H9 (cell line): Measurements from ENCODE around the gene CHST15. TPM values are rescaled to one million over a fixed set of nuclear protein-coding genes. Genes with fewer than 3 reads are reported as not detected.

ENCODE experiments used
- DNase-seq: peaks from one replicate; pipeline ENCODE4 v3.0.0-alpha.2; 2017
- H2AFZ ChIP-seq: one replicate; pipeline ENCODE4 v1.6.1; 2013; ENCODE audit warnings: mild to moderate bottlenecking, low read length, control low read depth, moderate library complexity
- H2AK5ac ChIP-seq: 2 replicates; pipeline ENCODE4 v1.6.1; 2013; ENCODE audit warnings: low read length, control low read depth, mixed read lengths; ENCODE audit not compliant: insufficient read length
- H2BK120ac ChIP-seq: one replicate; pipeline ENCODE4 v1.6.1; 2013; ENCODE audit warnings: low read depth, mild to moderate bottlenecking, low read length, control low read depth, inconsistent platforms; ENCODE audit not compliant: poor library complexity, severe bottlenecking
- H2BK12ac ChIP-seq: 2 replicates; pipeline ENCODE4 v1.6.1; 2013; ENCODE audit warnings: low read length, control low read depth, mixed read lengths, low read depth; ENCODE audit not compliant: insufficient read length
- H2BK15ac ChIP-seq: 2 replicates; pipeline ENCODE4 v1.6.1; 2013; ENCODE audit warnings: low read depth, low read length, control low read depth
- H2BK20ac ChIP-seq: one replicate; pipeline ENCODE4 v1.6.1; 2013; ENCODE audit warnings: low read depth, mild to moderate bottlenecking, low read length, control low read depth, inconsistent platforms; ENCODE audit not compliant: poor library complexity, severe bottlenecking
- H2BK5ac ChIP-seq: 2 replicates; pipeline ENCODE4 v1.6.1; 2013; ENCODE audit warnings: low read length, control low read depth, mixed read lengths; ENCODE audit not compliant: insufficient read length
- H3K14ac ChIP-seq: 2 replicates; pipeline ENCODE4 v1.6.1; 2013; ENCODE audit warnings: low read length, control low read depth; ENCODE audit not compliant: insufficient read depth
- H3K18ac ChIP-seq: 2 replicates; pipeline ENCODE4 v1.6.1; 2013; ENCODE audit warnings: low read depth, mild to moderate bottlenecking, mixed read lengths, low read length, control low read depth; ENCODE audit not compliant: insufficient read length
- H3K23ac ChIP-seq: 2 replicates; pipeline ENCODE4 v1.6.1; 2013; ENCODE audit warnings: low read length, control low read depth, mixed read lengths, low read depth; ENCODE audit not compliant: insufficient read length
- H3K23me2 ChIP-seq: 2 replicates; pipeline ENCODE4 v1.6.1; 2013; ENCODE audit warnings: low read depth, mild to moderate bottlenecking, mixed read lengths, low read length, control low read depth; ENCODE audit not compliant: insufficient read length, poor library complexity, severe bottlenecking
- H3K27ac ChIP-seq: 2 replicates; pipeline ENCODE4 v1.5.1; 2013; ENCODE audit warnings: low read length, control low read depth, mixed read lengths, low read depth; ENCODE audit not compliant: insufficient read length
- H3K27me3 ChIP-seq: 2 replicates; pipeline ENCODE4 v1.6.1; 2013; ENCODE audit warnings: low read length, control low read depth, inconsistent platforms; ENCODE audit not compliant: insufficient read depth
- H3K4ac ChIP-seq: 2 replicates; pipeline ENCODE4 v1.6.1; 2013; ENCODE audit warnings: low read depth, mild to moderate bottlenecking, control low read depth, inconsistent platforms, low read length, moderate library complexity
- H3K4me1 ChIP-seq: 2 replicates; pipeline ENCODE4 v1.6.1; 2013; ENCODE audit warnings: low read length, control low read depth, inconsistent platforms; ENCODE audit not compliant: insufficient read depth
- H3K4me2 ChIP-seq: 2 replicates; pipeline ENCODE4 v1.6.1; 2013; ENCODE audit warnings: low read length, control low read depth, mixed read lengths; ENCODE audit not compliant: insufficient read length, insufficient read depth
- H3K56ac ChIP-seq: 2 replicates; pipeline ENCODE4 v1.6.1; 2013; ENCODE audit warnings: low read depth, mild to moderate bottlenecking, mixed read lengths, low read length, control low read depth; ENCODE audit not compliant: insufficient read length
- H3K79me1 ChIP-seq: 2 replicates; pipeline ENCODE4 v1.6.1; 2013; ENCODE audit warnings: low read depth, mild to moderate bottlenecking, moderate library complexity, low read length, control low read depth, inconsistent platforms; ENCODE audit not compliant: insufficient read depth, poor library complexity, severe bottlenecking
- H3K79me2 ChIP-seq: 2 replicates; pipeline ENCODE4 v1.6.1; 2013; ENCODE audit warnings: low read length, control low read depth, inconsistent platforms; ENCODE audit not compliant: insufficient read depth
- H3K9ac ChIP-seq: 2 replicates; pipeline ENCODE4 v1.6.1; 2013; ENCODE audit warnings: low read length, control low read depth, mixed read lengths; ENCODE audit not compliant: insufficient read length; ENCODE audit errors: extremely low read depth
- H3K9me3 ChIP-seq: one replicate; pipeline ENCODE4 v1.6.1; 2013; ENCODE audit warnings: low read depth, low read length, inconsistent platforms; ENCODE audit not compliant: control insufficient read depth
- H3T11ph ChIP-seq: one replicate; pipeline ENCODE4 v1.6.1; 2013; ENCODE audit warnings: mild to moderate bottlenecking, low read length, control low read depth, inconsistent platforms
- H4K20me1 ChIP-seq: one replicate; pipeline ENCODE4 v1.6.1; 2013; ENCODE audit not compliant: control insufficient read depth, insufficient read length, insufficient read depth
- H4K5ac ChIP-seq: 2 replicates; pipeline ENCODE4 v1.6.1; 2013; ENCODE audit warnings: low read depth, mild to moderate bottlenecking, mixed read lengths, low read length, control low read depth; ENCODE audit not compliant: insufficient read length
- H4K8ac ChIP-seq: replicated peaks from 2 replicates; pipeline ENCODE4 v1.6.1; 2013; ENCODE audit warnings: low read length, control low read depth, mixed read lengths, low read depth; ENCODE audit not compliant: insufficient read length
- H4K91ac ChIP-seq: 2 replicates; pipeline ENCODE4 v1.6.1; 2013; ENCODE audit warnings: low read depth, mild to moderate bottlenecking, moderate library complexity, mixed read lengths, low read length, control low read depth; ENCODE audit not compliant: insufficient read length
- H3K27ac Mint-ChIP-seq, 3 experiments: 2 replicates in 2 of 3; 3 replicates in 1 of 3; pipeline ENCODE4 v1.8.0; 2020 to 2021; ENCODE audit warnings: mixed read lengths in 3 of 3, mild to moderate bottlenecking in 1 of 3, moderate library complexity in 1 of 3
- H3K27me3 Mint-ChIP-seq: 2 replicates; pipeline ENCODE4 v1.8.0; 2021; ENCODE audit warnings: low read depth, mild to moderate bottlenecking, moderate library complexity, mixed read lengths
- H3K36me3 Mint-ChIP-seq, 3 experiments: 2 replicates in 2 of 3; 3 replicates in 1 of 3; pipeline ENCODE4 v1.8.0; 2020 to 2021; ENCODE audit warnings: low read depth in 3 of 3, mixed read lengths in 3 of 3; ENCODE audit not compliant: insufficient read depth in 1 of 3
- H3K4me1 Mint-ChIP-seq, 2 experiments: 2 replicates each; pipeline ENCODE4 v1.8.0; 2020; ENCODE audit warnings: mixed read lengths in 2 of 2
- H3K4me3 Mint-ChIP-seq, 2 experiments: 2 replicates in 1 of 2; 3 replicates in 1 of 2; pipeline ENCODE4 v1.8.0; 2020 to 2021; ENCODE audit warnings: mild to moderate bottlenecking in 2 of 2, mixed read lengths in 2 of 2, moderate library complexity in 1 of 2
- H3K9me3 Mint-ChIP-seq, 2 experiments: 2 replicates in 1 of 2; 3 replicates in 1 of 2; pipeline ENCODE4 v1.8.0; 2020; ENCODE audit warnings: mild to moderate bottlenecking in 2 of 2, mixed read lengths in 2 of 2, moderate library complexity in 1 of 2
- CTCF ChIP-seq: fragments of 200-600 bp; sonication (generic); conservative IDR thresholded peaks from 3 replicates; pipeline ENCODE4 v1.8.0; 2021; ENCODE audit warnings: antibody characterized with exemption, mild to moderate bottlenecking
- WGBS: extraction: QIAGEN DNeasy Blood & Tissue Kit; methylation state at CpG from one replicate; pipeline ENCODE4 v1.1.7; 2013; ENCODE audit warnings: missing lambda C conversion rate, low lambda C conversion rate, mixed read lengths; ENCODE audit not compliant: insufficient read length; ENCODE audit errors: extremely low coverage; 5-methylcytosine and 5-hydroxymethylcytosine counted together
- total RNA-seq: library from RNA; stranded (reverse); gene quantifications from 2 replicates; pipeline ENCODE4 v1.2.1, GENCODE V29; 2021

The CHST15 gene
- total RNA-seq, 1 experiment from 2014 or later = 8.7 TPM

GRCh38 chr10:124025152-124025551 is 68.2 kb downstream of the CHST15 start:
- Histone ChIP-seq H3K79me2 (no peaks in the 10 kb centered on the region), H3K23me2 (no peaks in the 10 kb centered on the region), H3K79me1 (no peaks in the 10 kb centered on the region), H2BK20ac (no peak overlapping the region), H4K8ac (no peak overlapping the region), H3K4ac (no peak overlapping the region), H2BK15ac (no peak overlapping the region), H2BK5ac (no peak overlapping the region), H3T11ph (no peak overlapping the region), H3K9ac (no peak overlapping the region), H3K27me3 (no peaks in the 10 kb centered on the region), H3K4me2 (no peak overlapping the region), H4K91ac (no peak overlapping the region), H3K56ac (no peak overlapping the region), H3K23ac (no peak overlapping the region), H2AK5ac (no peak overlapping the region), H3K18ac (no peak overlapping the region), H3K27ac (no peak overlapping the region), H2BK12ac (no peak overlapping the region), H2BK120ac (no peak overlapping the region), H2AFZ (no peak overlapping the region), H4K5ac (no peak overlapping the region), H3K9me3 (no peaks in the 10 kb centered on the region), H3K14ac (no peak overlapping the region), H4K20me1 (no peaks in the 10 kb centered on the region), H3K4me1 (peaks cover 9% of the 10 kb centered on the region; the same call in 1 of the 2 replicates)
- Mint-ChIP-seq H3K27ac (no peak overlapping the region), H3K4me1 (peaks cover 49% of the 10 kb centered on the region in 2 experiments), H3K9me3 (no peaks in the 10 kb centered on the region), H3K27me3 (no peaks in the 10 kb centered on the region), H3K36me3 (peaks cover 0 to 2% (median 0%) of the 10 kb centered on the region in 3 experiments; a peak in 4 of 7 replicates), H3K4me3 (no peak overlapping the region)
- no peak for TF ChIP-seq CTCF
- WGBS = no CpG with 5 or more reads among the region's 5 CpGs
- no peak for DNase-seq
